Thoracic aorta (tissue), 2 donors: Measurements from ENCODE around the gene ABLIM3. TPM values are rescaled to one million over a fixed set of nuclear protein-coding genes. Genes with fewer than 3 reads are reported as not detected.

ENCODE experiments used
- ATAC-seq: fragments of 150-250 bp; one replicate; pipeline ENCODE4 v1.8.0; 2017; ENCODE audit warnings: low read depth; ENCODE audit not compliant: insufficient number of reproducible peaks, low FRiP score
- DNase-seq: peaks from one replicate; pipeline ENCODE4 v3.0.0-alpha.2; 2020; ENCODE audit warnings: low spot score
- H3K27ac ChIP-seq, 2 donors: fragments of 200-600 bp; sonication (generic); 1 replicate in 1 of 2; 2 replicates in 1 of 2; pipeline ENCODE4 v1.5.1; 2016; ENCODE audit warnings: mild to moderate bottlenecking in 2 of 2, moderate library complexity in 2 of 2
- H3K27me3 ChIP-seq: fragments of 200-600 bp; sonication (generic); replicated peaks from 2 replicates; pipeline ENCODE4 v1.6.0; 2016; ENCODE audit warnings: mild to moderate bottlenecking; ENCODE audit not compliant: insufficient read depth
- H3K36me3 ChIP-seq: fragments of 200-600 bp; sonication (generic); one replicate; pipeline ENCODE4 v1.5.1; 2016
- H3K4me1 ChIP-seq, 2 donors: fragments of 200-600 bp; sonication (generic); 1 replicate in 1 of 2; 2 replicates in 1 of 2; pipeline versions ENCODE4 v1.5.1 to v1.6.0; 2016; ENCODE audit warnings: low read depth in 2 of 2, mild to moderate bottlenecking in 1 of 2; ENCODE audit not compliant: control insufficient read depth in 1 of 2
- H3K4me3 ChIP-seq: fragments of 200-600 bp; sonication (generic); 2 replicates; pipeline ENCODE4 v1.5.1; 2016; ENCODE audit warnings: mild to moderate bottlenecking
- H3K9me3 ChIP-seq: fragments of 200-600 bp; sonication (generic); 2 replicates; pipeline ENCODE4 v1.5.1; 2016
- CTCF ChIP-seq: fragments of 200-600 bp; sonication (generic); IDR thresholded peaks from one replicate; pipeline ENCODE4 v1.5.1; 2019; ENCODE audit warnings: antibody characterized with exemption
- total RNA-seq, 2 donors: library from RNA; depleted of rRNA; stranded (reverse); fragments of >200 nt; gene quantifications; one replicate each; pipeline versions ENCODE4 v1.1.0 to v1.2.3, GENCODE V29; 2016

Gene ABLIM3
- total RNA-seq, 2 donors from 2014 or later = 23.0 to 41.2 TPM

- no peak overlapping the region for H3K4me3 ChIP-seq
- no peak overlapping the region for H3K27ac ChIP-seq
- H3K9me3 ChIP-seq = no peaks in the 10 kb centered on the region
- peaks cover 9 to 32% of the 10 kb centered on the region in 2 donors for H3K4me1 ChIP-seq
- no peaks in the 10 kb centered on the region for H3K36me3 ChIP-seq
- ATAC-seq (no peak), DNase-seq (no peak)
- H3K27me3 ChIP-seq = no peaks in the 10 kb centered on the region
- TF ChIP-seq CTCF = no peak
Measured at GRCh38 chr5:149274939-149275338, 133.6 kb downstream of the ABLIM3 start.

DNA sequence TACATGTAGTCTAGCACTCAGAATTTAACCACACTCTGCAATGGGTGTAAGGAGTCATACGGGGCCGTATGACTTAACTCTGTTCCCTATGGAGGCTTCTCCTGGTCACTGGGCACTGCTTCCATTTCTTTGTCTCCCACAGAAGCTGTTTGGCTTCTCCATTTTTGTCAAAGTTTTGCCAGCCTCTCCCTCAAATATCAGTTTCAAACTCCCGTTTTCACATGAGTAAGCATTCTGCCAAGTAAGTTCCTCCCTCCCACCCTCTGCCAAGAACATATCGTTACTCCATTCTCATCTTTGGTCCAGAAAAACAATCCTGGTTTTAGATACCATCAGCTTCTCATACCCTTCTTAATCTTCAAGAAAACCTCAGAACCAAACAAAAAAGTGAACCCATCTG is 136.5 kb downstream of the ABLIM3 start:
- ATAC-seq = no peak
- peaks cover 6 to 20% of the 10 kb centered on the region in 2 donors for H3K4me1 ChIP-seq
- H3K27ac ChIP-seq = no peak overlapping the region

DNA sequence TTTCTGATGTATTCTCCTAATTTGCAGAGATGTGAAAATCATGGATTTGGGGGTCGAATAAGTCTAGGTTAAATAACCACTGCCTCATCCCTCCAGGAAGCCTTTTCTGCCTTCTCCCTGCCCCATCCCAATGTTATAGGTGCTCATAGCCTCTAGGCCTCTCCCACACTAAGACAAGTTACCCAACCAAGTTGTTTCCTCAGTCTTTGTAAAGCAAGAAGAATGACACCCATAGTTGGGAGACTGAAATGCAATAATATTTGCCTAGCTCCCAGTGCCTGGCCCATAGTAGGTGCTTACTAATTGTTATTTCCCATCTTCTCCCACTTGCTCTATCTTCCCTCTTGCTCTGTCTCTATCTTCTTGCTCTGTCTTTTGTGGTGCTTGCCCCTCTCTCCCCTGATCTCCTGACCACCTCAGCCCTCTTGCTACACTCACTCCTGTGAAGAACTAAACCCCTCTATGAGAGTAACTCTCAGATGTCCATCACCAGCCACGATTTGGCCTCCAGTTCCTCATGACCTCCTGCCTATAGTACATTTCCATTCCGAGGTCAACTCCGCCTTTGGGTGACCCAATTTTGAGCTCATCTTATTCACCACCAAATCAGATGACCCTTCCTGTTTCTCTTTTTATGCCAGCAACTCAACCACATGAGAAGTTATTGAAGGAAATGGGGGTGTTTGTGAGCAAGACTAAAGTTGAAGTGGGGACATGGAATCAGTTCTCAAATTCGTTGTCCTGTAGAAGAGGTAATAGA is 137.3 kb downstream of the ABLIM3 start:
- DNase-seq (no peak), ATAC-seq (no peak)
- Histone ChIP-seq H3K9me3 (no peaks in the 10 kb centered on the region), H3K27me3 (no peaks in the 10 kb centered on the region), H3K27ac (no peak overlapping the region), H3K4me3 (no peak overlapping the region), H3K36me3 (no peaks in the 10 kb centered on the region), H3K4me1 (peaks cover 6 to 16% of the 10 kb centered on the region in 2 donors)
- no peak for TF ChIP-seq CTCF

More for the DNA sequence above, 136.5 kb downstream of the ABLIM3 start:
- H3K36me3 ChIP-seq = no peaks in the 10 kb centered on the region
- no peak for DNase-seq
- no peak for TF ChIP-seq CTCF
- no peaks in the 10 kb centered on the region for H3K9me3 ChIP-seq
- no peaks in the 10 kb centered on the region for H3K27me3 ChIP-seq
- no peak overlapping the region for H3K4me3 ChIP-seq

GRCh38 chr5:149279661-149280060 is 138.4 kb downstream of the ABLIM3 start:
- DNase-seq (no peak), ATAC-seq (no peak)
- no peak for TF ChIP-seq CTCF
- Histone ChIP-seq H3K4me1 (peaks cover 6 to 16% of the 10 kb centered on the region in 2 donors), H3K4me3 (no peak overlapping the region), H3K27me3 (no peaks in the 10 kb centered on the region), H3K27ac (no peak overlapping the region), H3K9me3 (no peaks in the 10 kb centered on the region), H3K36me3 (no peaks in the 10 kb centered on the region)

DNA sequence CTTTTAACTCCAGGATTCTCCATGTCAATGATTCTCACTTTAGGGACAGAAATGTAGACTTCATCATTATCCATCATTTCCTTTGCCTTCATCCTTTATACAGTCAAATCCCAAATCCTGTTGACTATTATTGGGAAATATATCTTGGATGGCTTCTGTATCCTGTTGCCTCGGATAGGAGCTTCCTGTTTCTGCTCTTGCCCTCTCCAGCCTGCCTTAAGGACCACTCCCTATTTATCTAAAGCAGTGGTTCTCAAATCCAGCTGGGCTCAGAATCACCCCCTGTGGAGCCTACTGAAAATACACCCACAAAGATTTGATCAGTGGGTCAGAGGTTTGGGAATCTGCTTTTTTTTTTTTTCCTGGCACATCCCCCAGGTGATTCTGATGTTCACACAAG is 138.8 kb downstream of the ABLIM3 start:
- TF ChIP-seq CTCF = no peak
- no peaks in the 10 kb centered on the region for H3K27me3 ChIP-seq
- ATAC-seq (no peak), DNase-seq (no peak)
- no peaks in the 10 kb centered on the region for H3K36me3 ChIP-seq
- peaks cover 6 to 16% of the 10 kb centered on the region in 2 donors for H3K4me1 ChIP-seq
- no peaks in the 10 kb centered on the region for H3K9me3 ChIP-seq
- H3K27ac ChIP-seq = no peak overlapping the region
- no peak overlapping the region for H3K4me3 ChIP-seq
